Inferior parietal cortex (tissue), 1 donor: Measurements from ENCODE around the gene GSTA2.
"Not testable (repeated sequence)": the region's sequence is repeated elsewhere in the genome, so short reads cannot be mapped to it uniquely, and the experiment has no call there.

Experiments used
- DNase-seq: peaks from one replicate; pipeline ENCODE4 v3.0.0-alpha.2; 2016; ENCODE audit errors: extremely low spot score

The GSTA2 gene

DNA sequence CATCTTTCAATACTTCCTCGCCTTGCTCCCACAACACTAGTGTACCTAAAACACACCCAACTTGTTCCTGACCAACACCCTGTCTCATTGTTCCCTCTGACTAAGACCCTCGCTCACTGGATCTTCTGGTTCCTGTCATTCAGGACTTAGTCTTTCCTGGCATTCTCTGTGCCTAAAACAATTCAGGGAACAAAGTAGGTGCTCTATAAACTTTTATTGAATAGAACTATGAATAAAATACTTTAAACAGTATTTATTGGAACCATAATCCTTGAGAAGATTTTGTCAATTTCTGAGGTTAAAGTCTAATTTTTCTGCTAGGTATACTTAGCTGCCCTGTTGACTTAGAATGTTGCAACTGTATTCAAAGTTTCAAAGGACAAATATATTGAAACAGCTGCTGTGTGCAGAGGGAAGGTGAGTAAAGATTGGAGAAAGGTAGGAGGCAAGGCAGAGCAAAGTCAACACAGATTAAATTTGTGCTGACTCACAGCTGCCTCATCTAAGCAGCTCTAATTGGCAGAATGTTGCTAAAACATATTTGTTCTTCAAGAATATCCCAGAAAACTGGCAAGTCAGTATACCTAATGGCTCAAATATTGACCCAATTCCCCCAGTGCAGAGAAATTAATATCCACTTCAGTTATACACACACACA, 37.6 kb downstream of the GSTA2 start:
- no peak for DNase-seq

DNA sequence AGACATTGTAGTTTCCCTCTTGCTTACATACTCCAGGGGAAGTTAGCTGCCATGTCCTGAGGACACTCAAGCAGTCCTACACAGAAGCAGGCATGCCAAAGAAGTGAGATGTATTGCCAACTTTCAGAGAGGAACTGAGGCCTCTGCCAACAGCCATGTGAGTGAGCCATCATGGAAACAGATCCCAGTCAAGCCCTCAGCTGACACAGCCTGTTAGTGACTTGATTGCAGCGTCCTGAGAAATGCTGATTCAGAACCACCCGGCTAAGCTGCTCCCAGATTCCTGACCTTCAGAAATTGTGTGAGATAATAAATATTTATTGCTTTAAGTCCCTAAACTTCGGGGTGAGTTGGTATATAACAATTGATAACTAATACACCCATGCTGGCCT, 38.1 kb downstream of the GSTA2 start:
- DNase-seq: no peak

DNA sequence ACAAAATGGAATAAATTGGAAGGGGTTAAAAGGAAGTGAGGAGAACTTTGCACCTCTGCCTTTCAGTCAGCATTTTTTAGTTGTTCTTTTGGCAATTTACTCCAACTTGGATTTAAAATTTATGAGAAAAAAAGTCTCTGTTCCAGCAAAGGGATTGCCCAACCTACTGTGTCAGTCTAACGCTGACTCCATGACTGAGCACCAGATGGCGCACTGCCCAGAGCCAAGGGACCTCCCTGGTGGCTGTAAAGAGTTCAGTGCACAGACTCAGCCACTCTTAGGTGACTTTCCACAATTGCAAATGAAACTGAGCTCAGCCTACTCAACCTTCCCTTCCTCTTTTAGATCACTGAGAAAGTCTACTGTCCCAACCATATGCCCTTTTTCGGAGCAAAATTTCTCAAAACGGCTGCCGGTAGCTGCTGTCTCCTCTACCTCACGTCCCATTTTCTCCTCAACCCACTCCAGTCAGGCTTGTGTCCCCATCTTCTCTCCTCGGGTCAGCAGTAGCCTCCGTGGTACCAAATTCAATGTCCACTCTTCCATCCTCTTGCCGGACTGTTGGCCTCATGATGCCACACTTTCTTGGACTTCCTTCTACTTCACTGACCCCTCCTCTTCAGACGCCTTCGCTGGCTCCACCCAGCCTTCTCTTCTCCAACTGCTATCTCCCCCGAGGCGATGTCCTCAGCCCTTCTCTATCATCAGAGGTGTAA, 38.7 kb downstream of the GSTA2 start:
- peak; percentile 54 for DNase-seq

DNA sequence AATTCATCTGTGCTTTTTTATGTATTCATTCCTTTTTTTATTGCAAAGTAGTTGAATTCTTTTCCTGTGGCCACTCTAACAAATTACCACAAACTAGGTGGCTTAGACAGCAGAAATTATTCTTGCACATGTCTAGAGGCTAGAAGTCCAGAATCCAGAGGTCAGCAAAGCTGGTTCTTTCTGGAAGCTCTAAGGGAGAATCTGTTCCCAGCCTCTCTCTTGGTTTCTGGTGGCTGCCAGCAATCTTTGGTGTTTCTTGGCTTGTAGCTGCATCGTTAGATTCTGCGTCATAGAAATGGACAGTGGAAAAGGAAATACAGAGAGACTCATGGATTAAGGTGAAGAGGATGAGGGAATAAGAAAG, 39.3 kb downstream of the GSTA2 start:
- DNase-seq: no peak

DNA sequence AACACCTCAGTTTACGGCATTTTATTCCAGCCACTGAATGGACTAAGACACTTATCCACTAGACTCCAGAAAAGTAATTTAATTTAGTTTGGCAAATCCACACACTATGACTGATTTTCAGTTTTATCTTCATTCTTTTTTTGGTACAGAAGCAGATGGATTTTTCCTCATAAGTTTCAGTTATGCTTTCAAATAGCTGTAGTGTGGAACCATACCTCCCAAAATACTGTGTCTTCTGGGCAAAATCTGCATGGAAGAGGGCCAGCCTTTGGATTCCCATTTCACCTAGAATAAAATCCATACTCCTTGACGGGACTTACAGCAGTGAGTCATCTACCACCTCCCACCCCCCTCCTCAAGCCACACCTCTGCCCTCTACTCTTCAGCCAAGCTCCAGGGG, 43.0 kb downstream of the GSTA2 start:
- peak; percentile 53 for DNase-seq

DNA sequence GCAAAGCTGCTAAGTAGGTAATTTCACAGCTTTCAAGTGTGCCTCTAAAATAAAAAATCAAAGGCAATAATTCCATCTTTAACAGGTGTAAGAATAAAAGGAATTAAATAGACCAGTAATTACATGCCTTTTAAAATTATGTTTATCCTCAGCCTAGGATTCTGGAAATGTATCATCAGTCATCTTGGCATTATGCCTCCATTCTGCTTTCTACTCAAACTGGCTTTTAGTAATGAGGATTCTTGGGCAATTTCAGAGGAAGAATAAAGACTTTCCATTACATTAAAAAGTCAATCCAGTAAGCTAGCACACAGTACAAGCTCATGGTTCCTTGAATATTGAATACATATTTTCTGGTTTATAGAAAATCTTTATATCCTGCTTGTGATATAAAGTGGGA, 44.7 kb downstream of the GSTA2 start:
- no peak for DNase-seq

DNA sequence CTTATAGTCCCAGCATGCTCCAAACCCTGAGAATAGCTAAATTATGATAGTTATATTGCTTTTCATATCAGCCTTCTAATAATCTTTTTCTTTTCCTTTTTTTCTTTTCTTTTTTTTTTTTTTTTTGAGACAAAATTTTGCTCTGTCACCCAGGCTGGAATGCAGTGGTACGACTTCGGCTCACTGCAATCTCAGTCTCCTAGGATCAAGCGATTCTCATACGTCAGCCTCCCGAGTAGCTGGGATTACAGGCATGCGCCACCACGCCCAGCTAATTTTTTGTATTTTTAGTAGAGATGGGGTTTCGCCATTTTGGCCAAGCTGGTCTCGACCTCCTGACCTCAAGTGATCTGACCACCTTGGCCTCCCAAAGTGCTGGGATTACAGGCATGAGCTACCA, 48.5 kb downstream of the GSTA2 start:
- DNase-seq: not testable (repeated sequence)

DNA sequence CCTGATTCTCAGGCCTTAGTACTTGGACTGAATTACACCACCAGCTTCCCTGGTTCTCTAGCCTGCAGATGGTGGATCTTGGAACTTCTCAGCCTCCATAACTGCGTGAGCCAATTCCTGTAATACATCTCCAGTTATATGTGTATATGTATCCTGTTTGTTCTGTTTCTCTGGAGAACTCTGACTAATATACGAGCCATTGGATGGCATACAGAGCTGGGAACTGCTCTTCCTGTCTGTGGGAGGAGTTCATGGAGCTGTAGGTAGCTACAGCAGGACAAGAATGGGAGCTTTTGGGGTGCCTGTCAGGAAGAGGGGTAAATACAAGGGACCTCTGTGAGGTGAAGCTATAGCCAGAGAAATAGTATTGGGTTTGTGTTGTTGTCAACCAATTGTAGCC, 51.1 kb downstream of the GSTA2 start:
- no peak for DNase-seq

DNA sequence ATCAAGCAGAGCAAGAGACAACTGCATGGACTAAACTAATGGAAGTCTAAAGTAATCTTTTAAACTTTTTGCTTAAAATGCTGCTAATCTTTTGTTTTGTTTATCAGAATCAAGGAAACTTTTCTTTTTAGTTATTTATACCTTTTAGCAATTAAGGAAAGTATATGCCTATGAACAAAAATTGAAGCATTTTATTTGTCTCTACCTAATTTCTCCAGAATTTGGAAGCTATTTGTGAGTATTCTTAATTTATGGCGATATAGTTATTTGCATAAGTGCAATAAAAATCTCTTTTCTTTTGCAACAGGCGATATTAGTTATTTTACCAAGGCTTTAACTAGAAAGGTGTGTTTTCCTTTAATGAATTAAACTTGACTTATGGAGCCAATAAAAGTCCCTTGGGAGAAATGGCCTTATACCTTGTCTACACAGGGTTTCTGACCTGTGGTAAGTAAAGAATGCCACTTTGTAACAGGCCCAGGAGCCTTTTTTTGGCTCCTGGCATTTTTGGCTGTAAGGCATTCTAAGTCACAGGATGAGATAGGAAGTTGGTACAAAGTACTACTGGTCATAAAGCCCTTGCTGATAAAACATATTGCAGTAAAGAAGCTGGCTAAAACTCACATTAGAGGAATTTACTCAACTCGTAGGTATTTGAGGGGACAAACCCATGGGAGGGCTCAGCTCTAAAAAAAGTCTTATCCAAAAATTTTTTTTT, 55.2 kb downstream of the GSTA2 start:
- no peak for DNase-seq

DNA sequence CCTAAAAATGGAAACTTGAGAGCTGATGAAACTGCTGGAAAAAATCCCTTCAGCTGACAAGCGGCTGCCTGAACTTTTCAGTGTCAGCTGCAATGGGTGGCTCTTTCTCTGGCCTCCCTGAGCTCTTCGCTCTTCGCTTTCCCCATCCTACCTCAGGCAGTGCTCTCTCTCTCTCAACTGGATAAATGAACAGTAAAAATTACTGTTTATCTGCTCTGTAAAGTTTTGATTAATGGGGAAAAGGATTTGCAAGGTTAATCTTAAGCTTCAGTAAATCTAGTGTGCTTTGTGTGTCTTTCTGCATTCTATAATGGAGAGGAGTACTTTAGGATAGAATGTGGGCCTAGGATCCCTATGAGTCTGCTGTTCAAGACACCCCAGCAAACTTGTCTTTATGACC, 57.3 kb downstream of the GSTA2 start:
- DNase-seq: no peak

DNA sequence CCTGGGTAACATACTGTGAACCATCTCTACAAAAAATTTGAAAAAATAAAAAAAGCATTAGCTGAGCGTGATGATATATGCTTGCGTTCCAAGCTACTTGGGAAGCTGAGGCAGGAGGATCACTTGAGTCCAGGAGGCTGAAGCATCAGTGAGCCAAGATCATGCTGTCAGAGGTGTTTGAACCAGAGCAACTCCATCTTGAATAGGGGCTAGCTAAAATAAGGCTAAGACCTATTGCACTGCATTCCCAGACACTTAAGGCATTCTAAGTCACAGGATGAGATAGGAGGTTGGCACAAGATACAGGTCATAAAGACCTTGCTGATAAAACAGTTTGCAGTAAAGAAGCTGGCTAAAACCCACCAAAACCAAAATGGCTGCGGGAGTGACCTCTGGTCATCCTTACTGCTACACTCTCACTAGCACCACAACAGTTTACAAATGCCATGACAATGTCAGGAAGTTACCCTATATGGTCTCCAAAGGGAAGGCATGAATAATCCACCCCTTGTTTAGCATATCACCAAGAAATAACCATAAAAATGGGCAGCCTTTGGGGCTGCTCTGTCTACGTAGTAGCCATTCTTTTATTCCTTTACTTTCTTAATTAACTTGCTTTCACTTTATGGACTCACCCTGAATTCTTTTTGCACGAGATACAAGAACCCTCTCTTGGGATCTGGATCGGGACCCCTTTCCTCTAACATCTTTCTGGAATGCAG, 58.3 kb downstream of the GSTA2 start:
- DNase-seq: not testable (repeated sequence)

DNA sequence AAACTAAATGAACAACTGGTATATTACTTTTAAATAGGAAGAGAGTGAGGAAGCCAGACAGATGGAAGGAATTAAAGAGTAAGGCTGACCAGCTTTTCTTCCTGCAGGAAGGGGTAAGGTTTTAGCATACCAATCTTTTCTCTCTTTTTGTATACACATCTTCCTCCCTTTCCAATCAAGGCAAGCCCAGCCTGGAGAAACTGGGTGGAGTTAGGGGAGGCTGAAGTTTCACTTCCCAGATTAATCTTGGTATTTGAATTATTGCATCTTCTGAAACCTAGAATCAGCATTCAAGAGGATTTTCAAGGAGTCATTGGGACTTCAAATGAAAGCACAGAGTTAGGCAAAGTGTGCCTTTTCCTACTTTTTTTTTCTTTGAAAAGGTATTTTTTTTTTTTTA, 59.2 kb downstream of the GSTA2 start:
- DNase-seq: no peak
